Measurements from ENCODE around the gene FNDC3A. TPM values are rescaled to one million over a fixed set of nuclear protein-coding genes. Genes with fewer than 3 reads are reported as not detected.

The FNDC3A gene
- total RNA-seq, 4 donors from 2014 or later = 21.9 to 59.7 (median 40.1) TPM

DNA sequence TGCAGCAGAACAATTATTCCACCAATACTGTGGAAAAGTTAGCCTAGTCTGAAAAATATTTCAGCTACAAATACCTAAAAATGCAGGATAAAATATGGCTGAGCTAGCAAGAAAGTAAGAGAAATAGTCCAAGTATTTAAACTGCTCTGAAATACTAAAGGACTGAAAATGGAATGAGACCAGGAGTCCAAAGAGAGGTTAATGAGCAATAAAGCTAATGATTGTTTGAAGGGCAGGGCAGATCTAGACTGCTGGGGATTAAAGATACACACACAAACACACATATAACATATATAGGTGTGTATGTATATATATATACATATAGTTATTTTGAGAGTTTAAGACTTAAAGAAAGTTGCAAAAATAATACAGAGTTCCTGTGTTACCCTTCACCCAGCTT lies 269.4 kb downstream of the FNDC3A start:
- in situ Hi-C loops (cut with MboI; ENCODE audit: low pct_ligation_motif_present in 1 of 4, low pct_unique_long_range_greater_than_20kb in 1 of 4, low sequenced_read_pairs in 3 of 4) (no loop called here), intact Hi-C loops (cut with DNase I; ENCODE audit: low total_unique reads) (no loop called here)
- Histone ChIP-seq H3K4me1 (peaks cover 6 to 19% (median 14%) of the 10 kb centered on the region in 4 donors), H3K36me3 (no peaks in the 10 kb centered on the region), H3K9me3 (no peaks in the 10 kb centered on the region), H3K27me3 (no peaks in the 10 kb centered on the region), H3K27ac (no peak overlapping the region), H3K4me3 (no peak overlapping the region)
- no peak for DNase-seq
- TF ChIP-seq POLR2A (IDR thresholded peaks at IDR 0.05) (no peak), POLR2AphosphoS5 (IDR thresholded peaks at IDR 0.05) (no peak), EP300 (IDR thresholded peaks at IDR 0.05; ENCODE audit: low read depth) (no peak)
- TF ChIP-seq, protein P1, sequence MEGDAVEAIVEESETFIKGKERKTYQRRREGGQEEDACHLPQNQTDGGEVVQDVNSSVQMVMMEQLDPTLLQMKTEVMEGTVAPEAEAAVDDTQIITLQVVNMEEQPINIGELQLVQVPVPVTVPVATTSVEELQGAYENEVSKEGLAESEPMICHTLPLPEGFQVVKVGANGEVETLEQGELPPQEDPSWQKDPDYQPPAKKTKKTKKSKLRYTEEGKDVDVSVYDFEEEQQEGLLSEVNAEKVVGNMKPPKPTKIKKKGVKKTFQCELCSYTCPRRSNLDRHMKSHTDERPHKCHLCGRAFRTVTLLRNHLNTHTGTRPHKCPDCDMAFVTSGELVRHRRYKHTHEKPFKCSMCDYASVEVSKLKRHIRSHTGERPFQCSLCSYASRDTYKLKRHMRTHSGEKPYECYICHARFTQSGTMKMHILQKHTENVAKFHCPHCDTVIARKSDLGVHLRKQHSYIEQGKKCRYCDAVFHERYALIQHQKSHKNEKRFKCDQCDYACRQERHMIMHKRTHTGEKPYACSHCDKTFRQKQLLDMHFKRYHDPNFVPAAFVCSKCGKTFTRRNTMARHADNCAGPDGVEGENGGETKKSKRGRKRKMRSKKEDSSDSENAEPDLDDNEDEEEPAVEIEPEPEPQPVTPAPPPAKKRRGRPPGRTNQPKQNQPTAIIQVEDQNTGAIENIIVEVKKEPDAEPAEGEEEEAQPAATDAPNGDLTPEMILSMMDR (IDR thresholded peaks at IDR 0.05) = no peak

DNA sequence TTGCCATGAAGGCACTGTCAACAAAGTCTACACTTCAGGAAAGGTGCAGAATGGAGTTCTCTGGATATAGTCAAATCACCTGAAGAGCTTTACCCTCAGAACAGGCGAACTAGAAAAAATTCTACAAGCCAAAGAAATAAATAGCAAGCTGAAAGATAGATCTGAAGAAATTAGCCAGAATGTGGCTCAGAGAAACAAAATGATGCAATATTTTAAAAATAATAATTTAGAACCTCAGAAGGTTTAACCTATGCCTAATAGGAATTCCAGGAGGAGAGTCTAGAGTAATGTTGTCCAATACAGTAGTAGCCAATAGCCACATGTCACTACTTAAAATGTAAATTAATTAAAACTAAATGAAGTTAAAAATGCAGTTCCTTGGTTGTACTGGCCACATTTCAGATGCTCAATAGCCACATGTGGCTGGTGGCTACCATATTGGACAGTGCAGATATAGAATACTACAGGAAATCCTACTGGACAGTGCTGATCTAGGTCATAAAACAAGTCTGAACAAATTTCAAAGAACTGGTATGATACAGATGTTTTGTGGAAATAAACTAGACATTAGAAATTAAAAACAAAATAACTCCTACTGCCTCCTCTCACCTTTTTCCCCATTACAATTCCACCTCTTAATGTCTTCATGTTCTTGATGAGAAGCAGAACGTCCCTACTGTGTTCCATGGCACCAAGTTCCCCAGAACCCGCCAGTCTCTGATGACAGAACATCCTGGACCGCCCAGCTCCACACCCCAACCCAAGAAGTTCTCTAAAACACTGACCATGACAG lies 271.3 kb downstream of the FNDC3A start:
- no peaks in the 10 kb centered on the region for H3K9me3 ChIP-seq
- in situ Hi-C loops (cut with MboI; ENCODE audit: low pct_ligation_motif_present in 1 of 4, low pct_unique_long_range_greater_than_20kb in 1 of 4, low sequenced_read_pairs in 3 of 4) = no loop called here
- peaks cover 6 to 21% (median 14%) of the 10 kb centered on the region in 4 donors for H3K4me1 ChIP-seq
- H3K4me3 ChIP-seq = peak overlapping the region; percentile 76 to 93 (median 81)
- TF ChIP-seq POLR2A (IDR thresholded peaks at IDR 0.05) (no peak), EP300 (IDR thresholded peaks at IDR 0.05; ENCODE audit: low read depth) (no peak), POLR2AphosphoS5 (IDR thresholded peaks at IDR 0.05) (no peak)
- TF ChIP-seq, protein P1 (IDR thresholded peaks at IDR 0.05) = no peak
- H3K36me3 ChIP-seq = no peaks in the 10 kb centered on the region
- peak overlapping the region; percentile 90 to 96 (median 93) for H3K27ac ChIP-seq
- 23 to 33% methylated on average over 3 to 4 of the region's 4 CpGs for WGBS, 2 donors (ENCODE audit: low coverage in 1 of 2)
- no peaks in the 10 kb centered on the region for H3K27me3 ChIP-seq
- DNase-seq = no peak
- intact Hi-C loops (cut with DNase I; ENCODE audit: low total_unique reads) = no loop called here

DNA sequence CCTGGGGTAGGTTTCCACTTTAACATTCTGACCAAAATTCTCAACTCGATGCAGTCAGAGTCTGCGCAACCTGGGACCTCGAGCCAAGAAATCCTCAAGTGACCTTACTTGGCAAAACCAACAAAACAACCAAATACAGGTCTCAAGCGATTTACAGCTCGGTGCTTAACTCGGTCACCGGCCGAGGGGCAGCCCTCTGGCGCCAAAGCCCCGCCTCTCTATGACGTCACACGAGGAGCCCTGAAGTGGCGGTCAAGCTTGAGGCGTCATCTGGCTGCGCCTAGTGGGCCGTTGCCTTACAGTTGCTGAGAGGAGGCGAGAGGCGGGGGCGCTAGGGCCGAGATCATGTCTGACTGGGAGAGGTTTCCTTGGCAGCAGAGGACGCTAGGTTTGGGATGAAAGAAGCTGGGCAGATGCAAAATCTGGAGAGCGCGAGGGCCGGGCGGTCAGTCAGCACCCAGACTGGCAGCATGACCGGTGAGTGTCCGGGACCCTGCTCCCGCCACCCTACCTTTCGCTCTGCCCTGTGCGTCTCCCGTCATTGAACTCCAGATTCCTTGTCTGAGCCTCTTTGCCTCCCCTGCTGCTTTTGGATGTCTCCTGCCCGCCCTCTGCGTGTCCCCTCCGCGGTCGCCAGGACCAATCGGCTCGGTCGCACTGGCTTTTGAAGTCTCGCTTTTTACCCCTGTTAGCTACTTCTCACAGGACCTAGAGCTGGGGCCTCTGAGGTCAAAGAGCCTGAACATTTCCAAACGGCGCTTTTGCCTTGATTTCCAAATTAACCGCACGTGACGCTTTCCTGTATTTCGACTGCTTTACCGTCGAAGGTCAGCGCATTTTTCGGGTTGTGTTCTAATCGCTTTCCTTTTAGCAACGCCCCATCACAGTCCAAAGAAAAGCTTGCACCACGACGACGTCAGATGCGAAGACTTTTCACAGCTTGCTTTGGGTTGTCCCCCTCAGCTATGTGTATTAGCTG lies 272.2 kb downstream of the FNDC3A start, which contains the start of gene CDADC1:
TSS of gene CDADC1 (plus strand) at position 283 of the 979 bp plus-strand sequence. CDS start at position 396, 113 bp downstream.
- WGBS, 2 donors (ENCODE audit: low coverage in 1 of 2) = 0% methylated on average over 3 to 39 of the region's 56 CpGs
- TF ChIP-seq POLR2A (IDR thresholded peaks at IDR 0.05) (peak; percentile 89), EP300 (IDR thresholded peaks at IDR 0.05; ENCODE audit: low read depth) (no peak), POLR2AphosphoS5 (IDR thresholded peaks at IDR 0.05) (peak; percentile 94 to 97 (median 95))
- TF ChIP-seq, protein P1 (IDR thresholded peaks at IDR 0.05) = peak in 2 of 5 experiments; percentile 11 to 30
- no peaks in the 10 kb centered on the region for H3K27me3 ChIP-seq

GRCh38 chr13:49248622-49249002 lies 272.9 kb downstream of the FNDC3A start:
- TF ChIP-seq POLR2AphosphoS5 (IDR thresholded peaks at IDR 0.05) = no peak
- TF ChIP-seq, protein P1 (IDR thresholded peaks at IDR 0.05) = no peak
- no peak for TF ChIP-seq POLR2A (IDR thresholded peaks at IDR 0.05)
- TF ChIP-seq EP300 (IDR thresholded peaks at IDR 0.05; ENCODE audit: low read depth) = no peak
- H3K9me3 ChIP-seq = no peaks in the 10 kb centered on the region
- peak overlapping the region; percentile 76 to 93 (median 81) for H3K4me3 ChIP-seq
- WGBS, 2 donors (ENCODE audit: low coverage in 1 of 2) = 3 to 6% methylated on average over 6 of the region's 6 CpGs
- no peaks in the 10 kb centered on the region for H3K36me3 ChIP-seq
- intact Hi-C loops (cut with DNase I; ENCODE audit: low total_unique reads) = no loop called here
- H3K27me3 ChIP-seq = no peaks in the 10 kb centered on the region
- in situ Hi-C loops (cut with MboI; ENCODE audit: low pct_ligation_motif_present in 1 of 4, low pct_unique_long_range_greater_than_20kb in 1 of 4, low sequenced_read_pairs in 3 of 4) = no loop called here
- no peak for DNase-seq
- H3K4me1 ChIP-seq = peaks cover 6 to 31% (median 18%) of the 10 kb centered on the region in 4 donors
- peak overlapping the region; percentile 90 to 96 (median 93) for H3K27ac ChIP-seq

More for the DNA sequence above, 272.2 kb downstream of the FNDC3A start, which contains the start of gene CDADC1:
- H3K27ac ChIP-seq = peak within 1 kb of the TSS; percentile 90 to 96 (median 93)
- H3K4me3 ChIP-seq = peak within 1 kb of the TSS; percentile 76 to 93 (median 81)
- intact Hi-C loops (cut with DNase I; ENCODE audit: low total_unique reads) (no loop called here), in situ Hi-C loops (cut with MboI; ENCODE audit: low pct_ligation_motif_present in 1 of 4, low pct_unique_long_range_greater_than_20kb in 1 of 4, low sequenced_read_pairs in 3 of 4) (no loop called here)
- no peaks in the 10 kb centered on the region for H3K36me3 ChIP-seq
- H3K9me3 ChIP-seq = no peaks in the 10 kb centered on the region
- peak; percentile 98 for DNase-seq
- peaks cover 6 to 25% (median 16%) of the 10 kb centered on the region in 4 donors for H3K4me1 ChIP-seq

Data from transverse colon (tissue), 4 donors.